ENCODE measurements around the gene GINM1.

GINM1 gene

DNA sequence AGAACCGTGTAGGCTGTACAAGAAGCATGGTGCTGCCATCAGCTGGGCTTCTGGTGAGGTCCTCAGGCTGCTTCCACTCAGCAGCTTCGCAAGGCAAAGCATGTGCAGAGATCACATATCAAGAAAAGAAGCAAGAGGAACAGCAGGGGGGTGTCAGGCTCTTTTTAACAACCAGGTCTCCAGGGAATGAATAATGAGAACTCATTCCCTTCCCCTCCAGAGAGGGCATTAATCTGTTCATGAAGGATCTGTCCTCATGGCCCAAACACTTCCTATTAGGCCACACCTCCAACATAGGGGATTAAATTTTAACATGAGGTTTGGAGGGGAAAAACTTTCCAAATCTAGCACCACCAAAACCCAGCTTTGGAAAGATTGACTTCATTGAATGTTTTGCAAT is 20.0 kb downstream of the GINM1 start:
- TF ChIP-seq, protein P1, sequence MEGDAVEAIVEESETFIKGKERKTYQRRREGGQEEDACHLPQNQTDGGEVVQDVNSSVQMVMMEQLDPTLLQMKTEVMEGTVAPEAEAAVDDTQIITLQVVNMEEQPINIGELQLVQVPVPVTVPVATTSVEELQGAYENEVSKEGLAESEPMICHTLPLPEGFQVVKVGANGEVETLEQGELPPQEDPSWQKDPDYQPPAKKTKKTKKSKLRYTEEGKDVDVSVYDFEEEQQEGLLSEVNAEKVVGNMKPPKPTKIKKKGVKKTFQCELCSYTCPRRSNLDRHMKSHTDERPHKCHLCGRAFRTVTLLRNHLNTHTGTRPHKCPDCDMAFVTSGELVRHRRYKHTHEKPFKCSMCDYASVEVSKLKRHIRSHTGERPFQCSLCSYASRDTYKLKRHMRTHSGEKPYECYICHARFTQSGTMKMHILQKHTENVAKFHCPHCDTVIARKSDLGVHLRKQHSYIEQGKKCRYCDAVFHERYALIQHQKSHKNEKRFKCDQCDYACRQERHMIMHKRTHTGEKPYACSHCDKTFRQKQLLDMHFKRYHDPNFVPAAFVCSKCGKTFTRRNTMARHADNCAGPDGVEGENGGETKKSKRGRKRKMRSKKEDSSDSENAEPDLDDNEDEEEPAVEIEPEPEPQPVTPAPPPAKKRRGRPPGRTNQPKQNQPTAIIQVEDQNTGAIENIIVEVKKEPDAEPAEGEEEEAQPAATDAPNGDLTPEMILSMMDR (IDR thresholded peaks at IDR 0.05; ENCODE audit: low read depth, low read length, missing control alignments), result no peak
- in situ Hi-C loops (cut with HindIII; ENCODE audit: low sequenced_read_pairs), result no loop called here
- H3K4me3 ChIP-seq (ENCODE audit: low read depth, low read length), result no peak overlapping the region
- no peak for DNase-seq (ENCODE audit: low read depth)

DNA sequence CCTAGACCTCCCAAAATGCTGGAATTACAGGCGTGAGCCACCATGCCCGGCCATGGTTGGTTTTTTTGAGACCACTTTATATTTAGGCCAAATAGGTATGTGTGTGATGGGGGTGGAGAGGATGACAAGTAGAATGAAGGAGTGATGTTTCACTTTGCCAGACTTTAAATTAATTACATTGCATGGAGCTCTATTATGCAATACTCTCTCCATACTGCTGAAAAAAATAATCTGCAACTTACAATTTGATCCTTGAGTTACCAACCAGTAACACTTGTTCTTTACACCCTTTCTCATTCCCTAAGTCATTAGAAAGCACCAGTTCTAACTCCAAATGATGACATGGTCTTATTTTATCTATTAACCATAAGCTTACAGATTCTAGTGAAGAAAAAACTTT is 26.8 kb downstream of the GINM1 start:
- H3K4me3 ChIP-seq (ENCODE audit: low read depth, low read length), result no peak overlapping the region
- no peak for DNase-seq (ENCODE audit: low read depth)
- in situ Hi-C loops (cut with HindIII; ENCODE audit: low sequenced_read_pairs), result no loop called here
- TF ChIP-seq, protein P1 (IDR thresholded peaks at IDR 0.05; ENCODE audit: low read depth, low read length, missing control alignments), result no peak

DNA sequence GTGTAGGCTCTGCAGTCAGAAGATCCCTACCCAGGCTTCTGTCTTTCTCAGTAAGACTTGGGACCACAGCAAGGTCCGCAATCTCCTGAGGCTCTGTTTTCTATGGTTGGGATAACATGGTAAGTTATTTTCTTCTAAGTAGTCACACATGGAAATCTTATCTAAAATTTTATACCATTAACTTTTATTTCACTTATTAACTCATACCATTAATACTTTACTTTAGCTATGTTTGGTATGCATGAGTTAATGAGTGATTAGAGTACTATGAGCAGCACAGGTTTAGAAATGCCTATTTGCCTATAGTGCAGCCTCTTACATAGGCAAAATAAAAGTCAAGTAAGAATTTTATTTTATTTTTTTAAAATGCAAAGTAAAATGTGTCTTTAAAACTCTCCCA is 27.2 kb downstream of the GINM1 start:
- in situ Hi-C loops (cut with HindIII; ENCODE audit: low sequenced_read_pairs), result no loop called here
- DNase-seq (ENCODE audit: low read depth), result no peak

DNA sequence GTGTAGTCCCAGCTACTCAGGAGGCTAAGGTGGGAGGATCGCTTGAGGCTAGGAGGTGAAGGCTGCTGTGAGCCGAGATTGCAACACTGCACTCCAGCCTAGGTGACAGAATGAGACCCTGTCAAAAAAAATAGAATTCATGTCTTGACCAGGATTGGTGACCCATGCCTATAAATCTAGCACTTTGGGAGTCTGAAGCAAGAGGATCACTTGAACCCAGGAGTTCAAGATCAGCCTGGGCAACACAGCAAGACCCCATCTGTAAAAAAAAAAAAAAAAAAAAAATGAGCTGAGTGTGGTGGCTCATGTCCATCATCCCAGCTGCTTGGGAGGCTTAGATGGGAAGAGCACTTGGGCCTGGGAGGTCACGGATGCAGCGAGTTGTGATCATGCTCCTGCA is 34.3 kb downstream of the GINM1 start:
- no peak overlapping the region for H3K4me3 ChIP-seq (ENCODE audit: low read depth, low read length)

More for the DNA sequence above, 27.2 kb downstream of the GINM1 start:
- TF ChIP-seq, protein P1 (IDR thresholded peaks at IDR 0.05; ENCODE audit: low read depth, low read length, missing control alignments), result no peak
- H3K4me3 ChIP-seq (ENCODE audit: low read depth, low read length), result no peak overlapping the region

DNA sequence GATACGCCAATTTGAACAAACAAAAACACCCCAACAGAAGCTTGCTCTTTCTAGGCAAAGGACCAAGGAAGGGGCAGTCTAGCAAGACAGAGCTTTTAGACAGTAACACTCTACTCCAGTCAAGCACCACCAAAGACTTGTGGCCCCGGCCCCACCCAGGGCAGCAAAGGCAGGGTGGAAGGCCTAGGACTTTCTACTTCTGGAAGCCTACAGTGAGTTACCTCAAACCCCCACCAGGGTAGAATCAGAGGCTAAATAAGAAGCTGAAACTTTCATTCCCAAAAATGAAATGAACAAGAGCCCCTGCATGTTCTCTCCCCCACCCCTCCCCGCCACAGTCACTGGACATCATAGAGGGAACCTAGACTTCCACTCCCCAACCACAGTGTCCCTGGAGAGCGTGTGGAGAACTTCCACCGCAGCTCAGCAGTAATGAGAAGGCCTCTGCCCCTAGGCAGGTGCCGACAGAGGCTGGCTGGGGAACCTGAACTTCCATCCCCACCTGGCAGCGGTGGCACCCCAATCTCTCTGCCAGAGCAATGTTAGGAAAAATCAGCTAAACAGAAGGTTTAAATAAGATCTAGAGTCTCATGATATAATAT is 42.3 kb downstream of the GINM1 start:
- TF ChIP-seq, protein P1 (IDR thresholded peaks at IDR 0.05; ENCODE audit: low read depth, low read length, missing control alignments), result no peak
- no peak overlapping the region for H3K4me3 ChIP-seq (ENCODE audit: low read depth, low read length)
- in situ Hi-C loops (cut with HindIII; ENCODE audit: low sequenced_read_pairs), result no loop called here
- no peak for DNase-seq (ENCODE audit: low read depth)

More for the DNA sequence above, 34.3 kb downstream of the GINM1 start:
- no peak for DNase-seq (ENCODE audit: low read depth)
- TF ChIP-seq, protein P1 (IDR thresholded peaks at IDR 0.05; ENCODE audit: low read depth, low read length, missing control alignments), result no peak
- in situ Hi-C loops (cut with HindIII; ENCODE audit: low sequenced_read_pairs), result loop anchor here (5.0 kb wide), 1 partner anchor 47 kb away; the partner anchor contains the start of gene KATNA1

DNA sequence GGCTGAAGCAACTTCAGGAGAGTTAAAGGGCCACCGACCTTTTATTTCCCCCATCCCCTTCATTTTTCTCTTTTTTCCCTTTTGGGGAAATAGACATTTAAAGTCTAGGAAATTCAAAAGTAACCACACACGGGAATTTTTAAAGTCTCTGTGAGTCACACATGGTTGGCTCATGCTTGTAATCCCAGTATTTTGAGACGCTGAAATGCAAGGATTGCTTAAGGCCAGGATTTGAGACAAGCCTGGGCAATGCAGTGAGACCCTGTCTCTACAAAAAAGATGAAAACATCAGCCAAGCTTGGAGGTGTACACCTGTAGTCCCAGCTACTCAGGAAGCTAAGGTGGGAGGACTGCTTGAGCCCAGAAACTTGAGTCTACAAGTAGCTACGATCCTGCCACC is 48.2 kb downstream of the GINM1 start:
- TF ChIP-seq, protein P1 (IDR thresholded peaks at IDR 0.05; ENCODE audit: low read depth, low read length, missing control alignments), result no peak
- DNase-seq (ENCODE audit: low read depth), result no peak
- in situ Hi-C loops (cut with HindIII; ENCODE audit: low sequenced_read_pairs), result no loop called here
- H3K4me3 ChIP-seq (ENCODE audit: low read depth, low read length), result no peak overlapping the region
